Measurements from ENCODE around the gene SLC5A5. TPM values are rescaled to one million over a fixed set of nuclear protein-coding genes. Genes with fewer than 3 reads are reported as not detected.

The SLC5A5 gene
- polyA plus RNA-seq, 1 of the 3 experiments (the other 2 are of a cell fraction) = 0.02 TPM

DNA sequence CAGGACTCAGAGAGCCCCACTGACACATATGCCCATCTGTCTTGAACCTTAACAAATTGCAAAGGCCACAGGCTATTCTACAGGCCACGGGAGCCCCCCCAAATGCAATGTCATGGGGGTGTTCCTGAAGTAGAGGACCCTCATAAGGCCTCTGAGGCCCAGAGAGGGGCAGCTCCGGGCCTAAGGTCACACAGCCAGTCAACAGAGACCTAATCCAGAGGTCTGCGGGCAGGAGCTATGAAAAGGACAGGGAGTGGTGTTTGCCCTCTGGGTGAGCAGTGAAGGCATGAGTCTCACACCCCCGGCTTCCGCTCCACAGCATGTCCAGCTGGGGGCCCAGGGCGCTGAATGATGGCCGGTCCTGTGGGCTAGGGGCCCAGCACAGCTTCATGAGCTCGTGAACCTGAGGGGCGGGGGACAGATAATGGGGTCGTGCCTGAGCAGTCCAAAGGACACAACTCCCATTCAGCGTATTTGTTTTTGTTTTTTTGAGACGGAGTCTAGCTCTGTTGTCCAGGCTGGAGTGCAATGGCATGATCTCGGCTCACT, 45.2 kb upstream of the SLC5A5 start:
- Histone ChIP-seq H3K4me1 (ENCODE audit: control insufficient read depth in 1 of 2, insufficient read depth in 2 of 2, low read depth in 1 of 2, low read length in 1 of 2) (peaks cover 0 to 6% of the 10 kb centered on the region in 2 experiments; a peak in 1 of 4 replicates), H3K27me3 (ENCODE audit: insufficient read depth) (no peaks in the 10 kb centered on the region), H3F3A (replicated peaks; ENCODE audit: insufficient read depth) (peaks cover 3% of the 10 kb centered on the region), H3K79me2 (ENCODE audit: insufficient read depth) (no peaks in the 10 kb centered on the region), H3K27ac (ENCODE audit: low read depth in 2 of 2, low read length in 1 of 2) (no peak overlapping the region), H3K9me3 (no peaks in the 10 kb centered on the region), H3K4me3 (ENCODE audit: low read depth in 2 of 2, low read length in 1 of 2) (no peak overlapping the region), H3K36me3 (replicated peaks in 1 of 2; ENCODE audit: control insufficient read depth in 1 of 2, insufficient read depth in 2 of 2, low read length in 1 of 2) (no peaks in the 10 kb centered on the region), H3K4me2 (no peak overlapping the region), H3K9me2 (no peaks in the 10 kb centered on the region), H3K9ac (no peak overlapping the region), H4K20me1 (ENCODE audit: insufficient read depth) (no peaks in the 10 kb centered on the region), H2AFZ (ENCODE audit: low read depth) (no peak overlapping the region)
- DNase-seq = no peak
- POLR2A ChIA-PET = no interaction called here
- CTCF ChIA-PET = no interaction called here
- TF ChIP-seq, protein P1, sequence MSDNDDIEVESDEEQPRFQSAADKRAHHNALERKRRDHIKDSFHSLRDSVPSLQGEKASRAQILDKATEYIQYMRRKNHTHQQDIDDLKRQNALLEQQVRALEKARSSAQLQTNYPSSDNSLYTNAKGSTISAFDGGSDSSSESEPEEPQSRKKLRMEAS (IDR thresholded peaks at IDR 0.05; ENCODE audit: low read depth) = no peak
- TF ChIP-seq, protein P2, sequence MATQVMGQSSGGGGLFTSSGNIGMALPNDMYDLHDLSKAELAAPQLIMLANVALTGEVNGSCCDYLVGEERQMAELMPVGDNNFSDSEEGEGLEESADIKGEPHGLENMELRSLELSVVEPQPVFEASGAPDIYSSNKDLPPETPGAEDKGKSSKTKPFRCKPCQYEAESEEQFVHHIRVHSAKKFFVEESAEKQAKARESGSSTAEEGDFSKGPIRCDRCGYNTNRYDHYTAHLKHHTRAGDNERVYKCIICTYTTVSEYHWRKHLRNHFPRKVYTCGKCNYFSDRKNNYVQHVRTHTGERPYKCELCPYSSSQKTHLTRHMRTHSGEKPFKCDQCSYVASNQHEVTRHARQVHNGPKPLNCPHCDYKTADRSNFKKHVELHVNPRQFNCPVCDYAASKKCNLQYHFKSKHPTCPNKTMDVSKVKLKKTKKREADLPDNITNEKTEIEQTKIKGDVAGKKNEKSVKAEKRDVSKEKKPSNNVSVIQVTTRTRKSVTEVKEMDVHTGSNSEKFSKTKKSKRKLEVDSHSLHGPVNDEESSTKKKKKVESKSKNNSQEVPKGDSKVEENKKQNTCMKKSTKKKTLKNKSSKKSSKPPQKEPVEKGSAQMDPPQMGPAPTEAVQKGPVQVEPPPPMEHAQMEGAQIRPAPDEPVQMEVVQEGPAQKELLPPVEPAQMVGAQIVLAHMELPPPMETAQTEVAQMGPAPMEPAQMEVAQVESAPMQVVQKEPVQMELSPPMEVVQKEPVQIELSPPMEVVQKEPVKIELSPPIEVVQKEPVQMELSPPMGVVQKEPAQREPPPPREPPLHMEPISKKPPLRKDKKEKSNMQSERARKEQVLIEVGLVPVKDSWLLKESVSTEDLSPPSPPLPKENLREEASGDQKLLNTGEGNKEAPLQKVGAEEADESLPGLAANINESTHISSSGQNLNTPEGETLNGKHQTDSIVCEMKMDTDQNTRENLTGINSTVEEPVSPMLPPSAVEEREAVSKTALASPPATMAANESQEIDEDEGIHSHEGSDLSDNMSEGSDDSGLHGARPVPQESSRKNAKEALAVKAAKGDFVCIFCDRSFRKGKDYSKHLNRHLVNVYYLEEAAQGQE (IDR thresholded peaks at IDR 0.05; ENCODE audit: low read depth, low read length) = no peak
- TF ChIP-seq, protein P3, sequence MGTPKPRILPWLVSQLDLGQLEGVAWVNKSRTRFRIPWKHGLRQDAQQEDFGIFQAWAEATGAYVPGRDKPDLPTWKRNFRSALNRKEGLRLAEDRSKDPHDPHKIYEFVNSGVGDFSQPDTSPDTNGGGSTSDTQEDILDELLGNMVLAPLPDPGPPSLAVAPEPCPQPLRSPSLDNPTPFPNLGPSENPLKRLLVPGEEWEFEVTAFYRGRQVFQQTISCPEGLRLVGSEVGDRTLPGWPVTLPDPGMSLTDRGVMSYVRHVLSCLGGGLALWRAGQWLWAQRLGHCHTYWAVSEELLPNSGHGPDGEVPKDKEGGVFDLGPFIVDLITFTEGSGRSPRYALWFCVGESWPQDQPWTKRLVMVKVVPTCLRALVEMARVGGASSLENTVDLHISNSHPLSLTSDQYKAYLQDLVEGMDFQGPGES (IDR thresholded peaks at IDR 0.05; ENCODE audit: low read depth, low read length) = no peak
- no peak for TF ChIP-seq EP300 (IDR thresholded peaks at IDR 0.05; ENCODE audit: borderline replicate concordance in 1 of 2, low read depth in 1 of 2, low read length in 1 of 2)
- no peak for TF ChIP-seq CHD2 (IDR thresholded peaks at IDR 0.05; ENCODE audit: low read length, partially characterized antibody)
- no peak for TF ChIP-seq NRF1 (IDR thresholded peaks at IDR 0.05; ENCODE audit: low read depth, low read length)
- no peak for TF ChIP-seq MEF2A (IDR thresholded peaks at IDR 0.05; ENCODE audit: borderline replicate concordance, low read depth)
- no peak for TF ChIP-seq YY1 (IDR thresholded peaks at IDR 0.05; ENCODE audit: low read depth)
- TF ChIP-seq, protein P4, sequence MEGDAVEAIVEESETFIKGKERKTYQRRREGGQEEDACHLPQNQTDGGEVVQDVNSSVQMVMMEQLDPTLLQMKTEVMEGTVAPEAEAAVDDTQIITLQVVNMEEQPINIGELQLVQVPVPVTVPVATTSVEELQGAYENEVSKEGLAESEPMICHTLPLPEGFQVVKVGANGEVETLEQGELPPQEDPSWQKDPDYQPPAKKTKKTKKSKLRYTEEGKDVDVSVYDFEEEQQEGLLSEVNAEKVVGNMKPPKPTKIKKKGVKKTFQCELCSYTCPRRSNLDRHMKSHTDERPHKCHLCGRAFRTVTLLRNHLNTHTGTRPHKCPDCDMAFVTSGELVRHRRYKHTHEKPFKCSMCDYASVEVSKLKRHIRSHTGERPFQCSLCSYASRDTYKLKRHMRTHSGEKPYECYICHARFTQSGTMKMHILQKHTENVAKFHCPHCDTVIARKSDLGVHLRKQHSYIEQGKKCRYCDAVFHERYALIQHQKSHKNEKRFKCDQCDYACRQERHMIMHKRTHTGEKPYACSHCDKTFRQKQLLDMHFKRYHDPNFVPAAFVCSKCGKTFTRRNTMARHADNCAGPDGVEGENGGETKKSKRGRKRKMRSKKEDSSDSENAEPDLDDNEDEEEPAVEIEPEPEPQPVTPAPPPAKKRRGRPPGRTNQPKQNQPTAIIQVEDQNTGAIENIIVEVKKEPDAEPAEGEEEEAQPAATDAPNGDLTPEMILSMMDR (IDR thresholded peaks at IDR 0.05) = no peak
- TF ChIP-seq POLR2AphosphoS5 (IDR thresholded peaks at IDR 0.05; ENCODE audit: low read depth, low read length) = no peak
- TF ChIP-seq, protein P5, sequence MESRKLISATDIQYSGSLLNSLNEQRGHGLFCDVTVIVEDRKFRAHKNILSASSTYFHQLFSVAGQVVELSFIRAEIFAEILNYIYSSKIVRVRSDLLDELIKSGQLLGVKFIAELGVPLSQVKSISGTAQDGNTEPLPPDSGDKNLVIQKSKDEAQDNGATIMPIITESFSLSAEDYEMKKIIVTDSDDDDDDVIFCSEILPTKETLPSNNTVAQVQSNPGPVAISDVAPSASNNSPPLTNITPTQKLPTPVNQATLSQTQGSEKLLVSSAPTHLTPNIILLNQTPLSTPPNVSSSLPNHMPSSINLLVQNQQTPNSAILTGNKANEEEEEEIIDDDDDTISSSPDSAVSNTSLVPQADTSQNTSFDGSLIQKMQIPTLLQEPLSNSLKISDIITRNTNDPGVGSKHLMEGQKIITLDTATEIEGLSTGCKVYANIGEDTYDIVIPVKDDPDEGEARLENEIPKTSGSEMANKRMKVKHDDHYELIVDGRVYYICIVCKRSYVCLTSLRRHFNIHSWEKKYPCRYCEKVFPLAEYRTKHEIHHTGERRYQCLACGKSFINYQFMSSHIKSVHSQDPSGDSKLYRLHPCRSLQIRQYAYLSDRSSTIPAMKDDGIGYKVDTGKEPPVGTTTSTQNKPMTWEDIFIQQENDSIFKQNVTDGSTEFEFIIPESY (IDR thresholded peaks at IDR 0.05; ENCODE audit: borderline replicate concordance, low read depth) = no peak
- no peak for TF ChIP-seq RXRA (IDR thresholded peaks at IDR 0.05; ENCODE audit: borderline replicate concordance, low read depth)
- TF ChIP-seq RCOR1 (IDR thresholded peaks at IDR 0.05; ENCODE audit: low read length) = no peak
- no peak for TF ChIP-seq TAF1 (IDR thresholded peaks at IDR 0.05; ENCODE audit: borderline replicate concordance, low read depth, low read length)
- WGBS (ENCODE audit: low lambda C conversion rate) = 76% methylated on average over 8 of the region's 13 CpGs
